HepG2 (cell line): ENCODE results near the gene NSMCE1. TPM values are rescaled to one million over a fixed set of nuclear protein-coding genes. Genes with fewer than 3 reads are reported as not detected.

Experiments
- FOXK1 ChIP-seq: sonication (generic); formaldehyde crosslinking; IDR thresholded peaks from 2 replicates; pipeline ENCODE4 v1.4.0; 2020; ENCODE audit warnings: low read depth, missing genetic modification reagents, borderline replicate concordance
- GABPB1 ChIP-seq: IDR thresholded peaks from 2 replicates; pipeline ENCODE4 v1.6.1; 2016; ENCODE audit warnings: mild to moderate bottlenecking, missing genetic modification reagents, moderate library complexity, missing compliant biosample characterization
- HDAC6 ChIP-seq: fragments of 200-600 bp; sonication (generic); IDR thresholded peaks from 2 replicates; pipeline ENCODE4 v1.7.0; 2017; ENCODE audit warnings: mild to moderate bottlenecking, antibody characterized with exemption, low read length, low read depth
- HMG20B ChIP-seq: conservative IDR thresholded peaks from 2 replicates; pipeline ENCODE4 v1.6.1; 2016; ENCODE audit warnings: missing genetic modification reagents, missing compliant biosample characterization
- JUNB ChIP-seq: sonication (generic); formaldehyde crosslinking; IDR thresholded peaks from 2 replicates; pipeline ENCODE4 v1.8.0; 2022; ENCODE audit warnings: missing genetic modification reagents, mild to moderate bottlenecking, borderline replicate concordance
- KLF16 ChIP-seq, 2 experiments: sonication (generic) in 1 of 2; formaldehyde crosslinking in 1 of 2; IDR thresholded peaks; 2 replicates each; pipeline versions ENCODE4 v1.6.1 to v1.8.0; 2016 to 2023; ENCODE audit warnings: missing genetic modification reagents in 2 of 2, missing compliant biosample characterization in 1 of 2
- MIER3 ChIP-seq: IDR thresholded peaks from 2 replicates; pipeline ENCODE4 v1.6.1; 2016; ENCODE audit warnings: missing compliant biosample characterization, borderline replicate concordance
- SSRP1 ChIP-seq: IDR thresholded peaks from 2 replicates; pipeline ENCODE4 v1.6.1; 2016; ENCODE audit warnings: control low read depth
- ZBTB38 ChIP-seq: sonication (generic); formaldehyde crosslinking; IDR thresholded peaks from 2 replicates; pipeline ENCODE4 v1.5.1; 2020; ENCODE audit warnings: mild to moderate bottlenecking, missing genetic modification reagents
- ZFP41 ChIP-seq: sonication (generic); formaldehyde crosslinking; IDR thresholded peaks from 2 replicates; pipeline ENCODE4 v1.4.0; 2020; ENCODE audit warnings: mild to moderate bottlenecking, missing genetic modification reagents, borderline replicate concordance
- ZFP90 ChIP-seq: sonication (generic); formaldehyde crosslinking; IDR thresholded peaks from 2 replicates; pipeline ENCODE4 v1.8.0; 2022; ENCODE audit warnings: missing genetic modification reagents, mild to moderate bottlenecking, inconsistent platforms, borderline replicate concordance
- ZNF335 ChIP-seq: sonication (generic); formaldehyde crosslinking; IDR thresholded peaks from 2 replicates; pipeline ENCODE4 v1.4.0; 2020; ENCODE audit warnings: missing genetic modification reagents
- ZNF414 ChIP-seq: sonication (generic); formaldehyde crosslinking; IDR thresholded peaks from 2 replicates; pipeline ENCODE4 v1.5.0; 2020; ENCODE audit warnings: missing genetic modification reagents
- ZNF777 ChIP-seq: sonication (generic); formaldehyde crosslinking; IDR thresholded peaks from 2 replicates; pipeline ENCODE4 v1.4.0; 2020; ENCODE audit warnings: missing genetic modification reagents
- ZSCAN30 ChIP-seq: sonication (generic); formaldehyde crosslinking; IDR thresholded peaks from 2 replicates; pipeline ENCODE4 v1.5.0; 2020; ENCODE audit warnings: mild to moderate bottlenecking, missing genetic modification reagents
- polyA plus RNA-seq, 8 experiments: library from polyadenylated mRNA; depleted of rRNA in 3 of 8; stranded (reverse) in 7 of 8; unstranded in 1 of 8; fragments of >200 nt; fragmentation: Illumina TruSeq in 4 of 8; extraction: Trizol in 4 of 8; gene quantifications; 2 replicates each; pipeline versions ENCODE4 v1.2.1 to v1.2.3, GENCODE V29; 2011 to 2016; ENCODE audit warnings: low read depth in 4 of 8, missing spikeins in 1 of 8, mixed read lengths in 1 of 8; ENCODE audit not compliant: insufficient read depth in 1 of 8
- total RNA-seq, 5 experiments: library from RNA; depleted of rRNA; stranded (reverse); fragments of >200 nt; fragmentation: Illumina TruSeq; extraction: Trizol; gene quantifications; 2 replicates each; pipeline ENCODE4 v1.2.3, GENCODE V29; 2016; ENCODE audit warnings: low read depth in 1 of 5
- TF ChIP-seq, protein P1 (sequence below): sonication (generic); formaldehyde crosslinking; IDR thresholded peaks from 2 replicates; pipeline ENCODE4 v1.8.0; 2022; ENCODE audit warnings: mild to moderate bottlenecking, missing genetic modification reagents
- TF ChIP-seq, protein P2 (sequence below): sonication (generic); formaldehyde crosslinking; IDR thresholded peaks from 2 replicates; pipeline ENCODE4 v1.5.1; 2020; ENCODE audit warnings: mild to moderate bottlenecking, missing genetic modification reagents
- TF ChIP-seq, protein P3 (sequence below): IDR thresholded peaks from 2 replicates; pipeline ENCODE4 v1.6.1; 2016; ENCODE audit warnings: missing biosample characterization, missing genetic modification reagents, low read depth
- TF ChIP-seq, protein P4 (sequence below): sonication (generic); formaldehyde crosslinking; IDR thresholded peaks from 2 replicates; pipeline ENCODE4 v1.4.0; 2020; ENCODE audit warnings: mild to moderate bottlenecking, low read depth, missing genetic modification reagents

NSMCE1 gene
- total and polyA plus RNA-seq, 2 of the 13 experiments (the other 11 are each of a cell fraction or from before 2014, with no cell fraction given) = 42.7 to 52.9 TPM

GRCh38 chr16:27313422-27314160 lies 45.0 kb upstream of the NSMCE1 start, which contains the start of gene IL4R (continued):
- TF ChIP-seq KLF16 (CRISPR knock-in tag; IDR thresholded peaks at IDR 0.05) = peak in 1 of 2 experiments; percentile 35; a peak in 1 of 4 replicates
- TF ChIP-seq FOXK1 = no peak
- TF ChIP-seq SSRP1 = no peak
- TF ChIP-seq, protein P1, sequence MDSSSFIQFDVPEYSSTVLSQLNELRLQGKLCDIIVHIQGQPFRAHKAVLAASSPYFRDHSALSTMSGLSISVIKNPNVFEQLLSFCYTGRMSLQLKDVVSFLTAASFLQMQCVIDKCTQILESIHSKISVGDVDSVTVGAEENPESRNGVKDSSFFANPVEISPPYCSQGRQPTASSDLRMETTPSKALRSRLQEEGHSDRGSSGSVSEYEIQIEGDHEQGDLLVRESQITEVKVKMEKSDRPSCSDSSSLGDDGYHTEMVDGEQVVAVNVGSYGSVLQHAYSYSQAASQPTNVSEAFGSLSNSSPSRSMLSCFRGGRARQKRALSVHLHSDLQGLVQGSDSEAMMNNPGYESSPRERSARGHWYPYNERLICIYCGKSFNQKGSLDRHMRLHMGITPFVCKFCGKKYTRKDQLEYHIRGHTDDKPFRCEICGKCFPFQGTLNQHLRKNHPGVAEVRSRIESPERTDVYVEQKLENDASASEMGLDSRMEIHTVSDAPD (CRISPR knock-in tag) = no peak
- no peak; the same call in 1 of the 2 replicates for TF ChIP-seq ZNF777 (CRISPR knock-in tag)
- no peak for TF ChIP-seq ZFP41 (CRISPR knock-in tag)
- TF ChIP-seq, protein P2, sequence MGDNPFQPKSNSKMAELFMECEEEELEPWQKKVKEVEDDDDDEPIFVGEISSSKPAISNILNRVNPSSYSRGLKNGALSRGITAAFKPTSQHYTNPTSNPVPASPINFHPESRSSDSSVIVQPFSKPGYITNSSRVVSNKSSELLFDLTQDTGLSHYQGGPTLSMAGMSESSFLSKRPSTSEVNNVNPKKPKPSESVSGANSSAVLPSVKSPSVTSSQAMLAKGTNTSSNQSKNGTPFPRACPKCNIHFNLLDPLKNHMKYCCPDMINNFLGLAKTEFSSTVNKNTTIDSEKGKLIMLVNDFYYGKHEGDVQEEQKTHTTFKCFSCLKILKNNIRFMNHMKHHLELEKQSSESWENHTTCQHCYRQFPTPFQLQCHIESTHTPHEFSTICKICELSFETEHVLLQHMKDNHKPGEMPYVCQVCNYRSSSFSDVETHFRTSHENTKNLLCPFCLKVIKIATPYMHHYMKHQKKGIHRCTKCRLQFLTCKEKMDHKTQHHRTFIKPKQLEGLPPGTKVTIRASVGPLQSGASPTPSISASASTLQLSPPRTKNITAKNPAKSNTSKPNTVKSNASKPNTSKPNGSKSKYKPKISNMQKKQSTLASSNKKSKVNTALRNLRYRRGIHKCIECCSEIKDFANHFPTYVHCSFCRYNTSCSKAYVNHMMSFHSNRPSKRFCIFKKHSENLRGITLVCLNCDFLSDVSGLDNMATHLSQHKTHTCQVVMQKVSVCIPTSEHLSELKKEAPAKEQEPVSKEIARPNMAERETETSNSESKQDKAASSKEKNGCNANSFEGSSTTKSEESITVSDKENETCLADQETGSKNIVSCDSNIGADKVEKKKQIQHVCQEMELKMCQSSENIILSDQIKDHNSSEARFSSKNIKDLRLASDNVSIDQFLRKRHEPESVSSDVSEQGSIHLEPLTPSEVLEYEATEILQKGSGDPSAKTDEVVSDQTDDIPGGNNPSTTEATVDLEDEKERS = peak; percentile 60; the same call in 1 of the 2 replicates
- TF ChIP-seq, protein P3, sequence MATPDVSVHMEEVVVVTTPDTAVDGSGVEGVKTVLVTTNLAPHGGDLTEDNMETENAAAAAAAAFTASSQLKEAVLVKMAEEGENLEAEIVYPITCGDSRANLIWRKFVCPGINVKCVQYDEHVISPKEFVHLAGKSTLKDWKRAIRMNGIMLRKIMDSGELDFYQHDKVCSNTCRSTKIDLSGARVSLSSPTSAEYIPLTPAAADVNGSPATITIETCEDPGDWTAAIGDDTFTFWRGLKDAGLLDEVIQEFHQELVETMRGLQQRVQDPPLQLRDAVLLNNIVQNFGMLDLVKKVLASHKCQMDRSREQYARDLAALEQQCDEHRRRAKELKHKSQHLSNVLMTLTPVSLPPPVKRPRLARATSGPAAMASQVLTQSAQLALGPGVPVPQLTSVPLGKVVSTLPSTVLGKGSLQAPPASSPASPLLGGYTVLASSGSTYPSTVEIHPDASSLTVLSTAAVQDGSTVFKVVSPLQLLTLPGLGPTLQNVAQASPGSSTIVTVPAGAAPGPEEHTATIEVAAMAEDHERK (CRISPR knock-in tag) = 0 out of 2 replicates have a peak, but pooled peaks have one; percentile 42
- TF ChIP-seq ZNF414 (CRISPR knock-in tag) = no peak
- TF ChIP-seq ZFP90 (CRISPR knock-in tag) = no peak
- TF ChIP-seq HMG20B (CRISPR knock-in tag) = peak; percentile 89
- no peak for TF ChIP-seq HDAC6
- TF ChIP-seq JUNB (CRISPR knock-in tag) = no peak
- TF ChIP-seq ZBTB38 = peak; percentile 49; the same call in 1 of the 2 replicates
- no peak; the same call in 1 of the 2 replicates for TF ChIP-seq ZSCAN30 (CRISPR knock-in tag)
- peak; percentile 69 for TF ChIP-seq GABPB1 (CRISPR knock-in tag)
- TF ChIP-seq MIER3 = peak; percentile 76; the same call in 1 of the 2 replicates
- peak; percentile 81; the same call in 1 of the 2 replicates for TF ChIP-seq ZNF335 (CRISPR knock-in tag)
- TF ChIP-seq, protein P4, sequence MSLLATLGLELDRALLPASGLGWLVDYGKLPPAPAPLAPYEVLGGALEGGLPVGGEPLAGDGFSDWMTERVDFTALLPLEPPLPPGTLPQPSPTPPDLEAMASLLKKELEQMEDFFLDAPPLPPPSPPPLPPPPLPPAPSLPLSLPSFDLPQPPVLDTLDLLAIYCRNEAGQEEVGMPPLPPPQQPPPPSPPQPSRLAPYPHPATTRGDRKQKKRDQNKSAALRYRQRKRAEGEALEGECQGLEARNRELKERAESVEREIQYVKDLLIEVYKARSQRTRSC (CRISPR knock-in tag) = 0 out of 2 replicates have a peak, but pooled peaks have one; percentile 88
